Measurements from ENCODE around the gene SEMA3D.

- no peak for TF ChIP-seq EZH2 (IDR thresholded peaks at IDR 0.05; ENCODE audit: borderline replicate concordance, insufficient read depth, low read length, poor library complexity, severe bottlenecking)
- TF ChIP-seq, protein P1, sequence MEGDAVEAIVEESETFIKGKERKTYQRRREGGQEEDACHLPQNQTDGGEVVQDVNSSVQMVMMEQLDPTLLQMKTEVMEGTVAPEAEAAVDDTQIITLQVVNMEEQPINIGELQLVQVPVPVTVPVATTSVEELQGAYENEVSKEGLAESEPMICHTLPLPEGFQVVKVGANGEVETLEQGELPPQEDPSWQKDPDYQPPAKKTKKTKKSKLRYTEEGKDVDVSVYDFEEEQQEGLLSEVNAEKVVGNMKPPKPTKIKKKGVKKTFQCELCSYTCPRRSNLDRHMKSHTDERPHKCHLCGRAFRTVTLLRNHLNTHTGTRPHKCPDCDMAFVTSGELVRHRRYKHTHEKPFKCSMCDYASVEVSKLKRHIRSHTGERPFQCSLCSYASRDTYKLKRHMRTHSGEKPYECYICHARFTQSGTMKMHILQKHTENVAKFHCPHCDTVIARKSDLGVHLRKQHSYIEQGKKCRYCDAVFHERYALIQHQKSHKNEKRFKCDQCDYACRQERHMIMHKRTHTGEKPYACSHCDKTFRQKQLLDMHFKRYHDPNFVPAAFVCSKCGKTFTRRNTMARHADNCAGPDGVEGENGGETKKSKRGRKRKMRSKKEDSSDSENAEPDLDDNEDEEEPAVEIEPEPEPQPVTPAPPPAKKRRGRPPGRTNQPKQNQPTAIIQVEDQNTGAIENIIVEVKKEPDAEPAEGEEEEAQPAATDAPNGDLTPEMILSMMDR (IDR thresholded peaks at IDR 0.05; ENCODE audit: poor library complexity, severe bottlenecking): no peak
These were observed 176.6 kb downstream of the SEMA3D start for GRCh38 chr7:85010306-85010705.

Measured in neural cell (in vitro differentiated cells).